H1 (cell line): ENCODE measurements around the gene RGL1. TPM values are rescaled to one million over a fixed set of nuclear protein-coding genes. Genes with fewer than 3 reads are reported as not detected.

ENCODE experiments used
- NANOG ChIP-seq: IDR thresholded peaks from 2 replicates; pipeline ENCODE4 v1.6.1; 2011; ENCODE audit warnings: low read length, low read depth, mild to moderate bottlenecking, inconsistent platforms; ENCODE audit not compliant: insufficient read depth, poor library complexity, severe bottlenecking
- polyA plus RNA-seq, 7 experiments: library from polyadenylated mRNA; depleted of rRNA in 3 of 7; stranded (reverse) in 5 of 7; unstranded in 2 of 7; fragments of >200 nt in 5 of 7; fragments of 200-250 nt in 2 of 7; gene quantifications; 1 replicate in 5 of 7; 2 replicates in 1 of 7; 4 replicates in 1 of 7; pipeline versions ENCODE4 v1.2.1 to v1.2.3, GENCODE V29; 2011 to 2013; ENCODE audit warnings: missing spikeins in 2 of 7, mixed read lengths in 2 of 7
- total RNA-seq: library from RNA; stranded (reverse); fragmentation: NEBNext Ultra II Directional; extraction: Animal tissue kit (Norgen Biotek cat#: 25700); gene quantifications from 2 replicates; pipeline ENCODE4 v1.2.1, GENCODE V29; 2021

The RGL1 gene
- total and polyA plus RNA-seq, 2 of the 8 experiments (the other 6 are each of a cell fraction or from before 2014, with no cell fraction given): 0.98 to 2.4 TPM

GRCh38 chr1:183894290-183894565, 89.3 kb downstream of the RGL1 start (continued):
- no peak for TF ChIP-seq NANOG
